ENCODE results near the gene GPC5. TPM values are rescaled to one million over a fixed set of nuclear protein-coding genes. Genes with fewer than 3 reads are reported as not detected.

Gene GPC5
- total and polyA plus RNA-seq, 9 of the 15 experiments (the other 6 are each of a cell fraction or from before 2014, with no cell fraction given) = 0.18 to 0.27 TPM; not detected in 7

DNA sequence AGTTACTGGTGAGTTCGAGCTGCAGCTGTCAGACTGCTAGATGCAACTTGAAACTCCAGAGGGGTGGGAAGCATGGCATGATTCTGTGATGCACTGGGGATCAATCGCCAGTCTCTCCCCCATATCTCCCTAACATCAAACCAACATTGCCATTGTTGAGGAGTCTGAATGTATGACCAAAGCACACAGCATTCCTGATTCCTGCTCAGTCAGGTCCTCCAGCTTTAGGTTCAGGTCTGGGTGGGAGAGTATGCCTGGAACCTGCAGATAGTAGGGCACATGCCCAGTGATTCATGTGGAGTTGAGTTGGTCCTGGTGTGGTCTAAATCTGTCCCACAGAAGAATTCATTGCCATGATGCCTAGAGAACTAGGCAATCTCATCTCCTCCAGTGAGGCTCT, 269.1 kb downstream of the GPC5 start (continued):
- TF ChIP-seq RBFOX2 (IDR thresholded peaks at IDR 0.05; ENCODE audit: low read depth, low read length) = no peak
- TF ChIP-seq POLR2AphosphoS2 (IDR thresholded peaks at IDR 0.05; ENCODE audit: low read length) = no peak
- no peak for TF ChIP-seq ZNF655 (CRISPR knock-in tag; IDR thresholded peaks at IDR 0.05)
- TF ChIP-seq POLR2A (conservative IDR thresholded peaks at IDR 0.05) = no peak
- no peak for TF ChIP-seq CC2D1A (IDR thresholded peaks at IDR 0.05)
- TF ChIP-seq MTA3 (IDR thresholded peaks at IDR 0.05; ENCODE audit: borderline replicate concordance) = no peak
- TF ChIP-seq ZNF24 (IDR thresholded peaks at IDR 0.05) = no peak
- no peak for TF ChIP-seq ZNF77 (CRISPR knock-in tag; IDR thresholded peaks at IDR 0.05)
- TF ChIP-seq IRF2 (CRISPR knock-in tag; IDR thresholded peaks at IDR 0.05) = peak; percentile 38; the same call in 1 of the 2 replicates
- 0 out of 2 replicates have a peak, but pooled peaks have one; percentile 69 for TF ChIP-seq ZC3H4 (CRISPR knock-in tag; IDR thresholded peaks at IDR 0.05; ENCODE audit: borderline replicate concordance)
- 0 out of 2 replicates have a peak, but pooled peaks have one; percentile 41 for TF ChIP-seq MED1 (CRISPR knock-in tag; IDR thresholded peaks at IDR 0.05; ENCODE audit: borderline replicate concordance)
- no peak for TF ChIP-seq ZBTB8A (IDR thresholded peaks at IDR 0.05; ENCODE audit: partially characterized antibody)
- TF ChIP-seq, protein P1, sequence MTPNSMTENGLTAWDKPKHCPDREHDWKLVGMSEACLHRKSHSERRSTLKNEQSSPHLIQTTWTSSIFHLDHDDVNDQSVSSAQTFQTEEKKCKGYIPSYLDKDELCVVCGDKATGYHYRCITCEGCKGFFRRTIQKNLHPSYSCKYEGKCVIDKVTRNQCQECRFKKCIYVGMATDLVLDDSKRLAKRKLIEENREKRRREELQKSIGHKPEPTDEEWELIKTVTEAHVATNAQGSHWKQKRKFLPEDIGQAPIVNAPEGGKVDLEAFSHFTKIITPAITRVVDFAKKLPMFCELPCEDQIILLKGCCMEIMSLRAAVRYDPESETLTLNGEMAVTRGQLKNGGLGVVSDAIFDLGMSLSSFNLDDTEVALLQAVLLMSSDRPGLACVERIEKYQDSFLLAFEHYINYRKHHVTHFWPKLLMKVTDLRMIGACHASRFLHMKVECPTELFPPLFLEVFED (CRISPR knock-in tag; conservative IDR thresholded peaks at IDR 0.05) = no peak
- no peak for TF ChIP-seq SIN3B (IDR thresholded peaks at IDR 0.05; ENCODE audit: low read depth)
- 0 out of 2 replicates have a peak, but pooled peaks have one; percentile 5 for TF ChIP-seq ZNF184 (CRISPR knock-in tag; IDR thresholded peaks at IDR 0.05)
- TF ChIP-seq GATA2 (CRISPR knock-in tag; IDR thresholded peaks at IDR 0.05) = no peak
- TF ChIP-seq SETDB1 (IDR thresholded peaks at IDR 0.05; ENCODE audit: low read length) = peak; percentile 60
- TF ChIP-seq, protein P2, sequence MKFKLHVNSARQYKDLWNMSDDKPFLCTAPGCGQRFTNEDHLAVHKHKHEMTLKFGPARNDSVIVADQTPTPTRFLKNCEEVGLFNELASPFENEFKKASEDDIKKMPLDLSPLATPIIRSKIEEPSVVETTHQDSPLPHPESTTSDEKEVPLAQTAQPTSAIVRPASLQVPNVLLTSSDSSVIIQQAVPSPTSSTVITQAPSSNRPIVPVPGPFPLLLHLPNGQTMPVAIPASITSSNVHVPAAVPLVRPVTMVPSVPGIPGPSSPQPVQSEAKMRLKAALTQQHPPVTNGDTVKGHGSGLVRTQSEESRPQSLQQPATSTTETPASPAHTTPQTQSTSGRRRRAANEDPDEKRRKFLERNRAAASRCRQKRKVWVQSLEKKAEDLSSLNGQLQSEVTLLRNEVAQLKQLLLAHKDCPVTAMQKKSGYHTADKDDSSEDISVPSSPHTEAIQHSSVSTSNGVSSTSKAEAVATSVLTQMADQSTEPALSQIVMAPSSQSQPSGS (CRISPR knock-in tag; IDR thresholded peaks at IDR 0.05) = peak; percentile 58; the same call in 1 of the 2 replicates
- TF ChIP-seq HDAC6 (IDR thresholded peaks at IDR 0.05; ENCODE audit: low read depth, low read length) = 0 out of 2 replicates have a peak, but pooled peaks have one; percentile 73
- no peak for TF ChIP-seq NELFE (IDR thresholded peaks at IDR 0.05; ENCODE audit: insufficient read depth, insufficient read length)
- no peak for TF ChIP-seq ETV5 (CRISPR knock-in tag; IDR thresholded peaks at IDR 0.05; ENCODE audit: low read depth)
